HCT116 (cell line): ENCODE data around the gene DTNB.
"Not testable (repeated sequence)": the region's sequence is repeated elsewhere in the genome, so short reads cannot be mapped to it uniquely, and the experiment has no call there.

Experiments used
- JUND ChIP-seq: IDR thresholded peaks from 2 replicates; pipeline ENCODE4 v1.6.1; 2012
- TCF7L2 ChIP-seq: IDR thresholded peaks from 2 replicates; pipeline ENCODE4 v1.7.0; 2011; ENCODE audit warnings: borderline replicate concordance, inconsistent platforms; ENCODE audit not compliant: insufficient read depth, insufficient read length; ENCODE audit errors: extremely low read depth
- ZFX ChIP-seq: fragments of 450-650 bp; IDR thresholded peaks from 2 replicates; pipeline ENCODE4 v1.6.1; 2017
- TF ChIP-seq, protein P1 (sequence below): IDR thresholded peaks from 2 replicates; pipeline ENCODE4 v1.6.1; 2012
- TF ChIP-seq, protein P2 (sequence below), 3 experiments: fragments of 200-600 bp in 1 of 3; sonication (generic) in 1 of 3; IDR thresholded peaks in 2 of 3; conservative IDR thresholded peaks in 1 of 3; 2 replicates each; pipeline ENCODE4 v1.5.1; 2012 to 2017; ENCODE audit warnings: low read depth in 2 of 3, low read length in 2 of 3, antibody characterized with exemption in 1 of 3, borderline replicate concordance in 1 of 3, control low read depth in 1 of 3, mild to moderate bottlenecking in 1 of 3, mixed read lengths in 1 of 3, mixed run types in 1 of 3, moderate library complexity in 1 of 3; ENCODE audit not compliant: insufficient read depth in 1 of 3

DNA sequence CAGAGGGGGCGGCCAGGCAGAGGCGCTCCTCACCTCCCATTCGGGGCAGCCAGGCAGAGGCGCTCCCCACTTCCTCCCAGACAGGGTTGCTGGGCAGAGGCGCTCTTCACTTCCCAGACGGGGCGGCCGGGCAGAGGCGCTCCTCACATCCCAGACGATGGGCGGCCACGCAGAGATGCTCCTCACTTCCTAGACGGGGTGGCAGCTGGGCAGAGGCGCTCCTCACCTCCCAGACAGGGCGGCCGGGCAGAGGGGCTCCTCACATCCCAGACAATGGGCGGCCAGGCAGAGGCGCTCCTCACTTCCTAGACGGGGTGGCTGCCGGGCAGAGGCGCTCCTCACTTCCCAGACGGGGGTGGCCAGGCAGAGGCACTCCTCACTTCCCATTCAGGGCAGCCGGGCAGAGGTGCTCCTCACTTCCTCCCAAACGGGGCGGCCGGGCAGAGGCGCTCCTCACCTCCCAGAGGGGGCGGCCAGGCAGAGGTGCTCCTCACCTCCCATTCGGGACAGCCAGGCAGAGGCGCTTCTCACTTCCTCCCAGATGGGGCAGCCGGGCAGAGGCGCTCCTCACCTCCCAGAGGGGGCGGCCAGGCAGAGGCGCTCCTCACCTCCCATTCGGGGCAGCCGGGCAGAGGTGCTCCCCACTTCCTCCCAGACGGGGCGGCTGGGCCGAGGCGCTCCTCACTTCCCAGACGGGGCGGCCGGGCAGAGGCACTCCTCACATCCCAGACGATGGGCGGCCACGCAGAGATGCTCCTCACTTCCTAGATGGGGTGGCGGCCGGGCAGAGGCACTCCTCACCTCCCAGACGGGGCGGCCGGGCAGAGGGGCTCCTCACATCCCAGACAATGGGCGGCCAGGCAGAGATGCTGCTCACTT is 137.7 kb downstream of the DTNB start:
- TF ChIP-seq ZFX, JUND, TCF7L2: not testable (repeated sequence)
- TF ChIP-seq, protein P1, sequence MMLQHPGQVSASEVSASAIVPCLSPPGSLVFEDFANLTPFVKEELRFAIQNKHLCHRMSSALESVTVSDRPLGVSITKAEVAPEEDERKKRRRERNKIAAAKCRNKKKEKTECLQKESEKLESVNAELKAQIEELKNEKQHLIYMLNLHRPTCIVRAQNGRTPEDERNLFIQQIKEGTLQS = not testable (repeated sequence)
- TF ChIP-seq, protein P2, sequence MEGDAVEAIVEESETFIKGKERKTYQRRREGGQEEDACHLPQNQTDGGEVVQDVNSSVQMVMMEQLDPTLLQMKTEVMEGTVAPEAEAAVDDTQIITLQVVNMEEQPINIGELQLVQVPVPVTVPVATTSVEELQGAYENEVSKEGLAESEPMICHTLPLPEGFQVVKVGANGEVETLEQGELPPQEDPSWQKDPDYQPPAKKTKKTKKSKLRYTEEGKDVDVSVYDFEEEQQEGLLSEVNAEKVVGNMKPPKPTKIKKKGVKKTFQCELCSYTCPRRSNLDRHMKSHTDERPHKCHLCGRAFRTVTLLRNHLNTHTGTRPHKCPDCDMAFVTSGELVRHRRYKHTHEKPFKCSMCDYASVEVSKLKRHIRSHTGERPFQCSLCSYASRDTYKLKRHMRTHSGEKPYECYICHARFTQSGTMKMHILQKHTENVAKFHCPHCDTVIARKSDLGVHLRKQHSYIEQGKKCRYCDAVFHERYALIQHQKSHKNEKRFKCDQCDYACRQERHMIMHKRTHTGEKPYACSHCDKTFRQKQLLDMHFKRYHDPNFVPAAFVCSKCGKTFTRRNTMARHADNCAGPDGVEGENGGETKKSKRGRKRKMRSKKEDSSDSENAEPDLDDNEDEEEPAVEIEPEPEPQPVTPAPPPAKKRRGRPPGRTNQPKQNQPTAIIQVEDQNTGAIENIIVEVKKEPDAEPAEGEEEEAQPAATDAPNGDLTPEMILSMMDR (IDR thresholded peaks at IDR 0.05 in 2 of 3, conservative IDR thresholded peaks at IDR 0.05 in 1 of 3; ENCODE audit: borderline replicate concordance in 1 of 3, insufficient read depth in 1 of 3, low read depth in 2 of 3, low read length in 2 of 3) = not testable (repeated sequence)
